K562 (cell line): Measurements from ENCODE around the gene IDUA. TPM values are rescaled to one million over a fixed set of nuclear protein-coding genes. Genes with fewer than 3 reads are reported as not detected.
A peak's percentile ranks its signal among the peaks of the same experiment; 100 is the strongest.

Experiments
- MGA ChIP-seq: fragments of 450-650 bp; IDR thresholded peaks from 2 replicates; pipeline ENCODE4 v1.6.1; 2016; ENCODE audit warnings: mild to moderate bottlenecking, moderate library complexity
- SMAD4 ChIP-seq: fragments of 250-450 bp; sonication (Bioruptor Pico); conservative IDR thresholded peaks from 2 replicates; pipeline ENCODE4 v1.8.0; 2021; ENCODE audit warnings: inconsistent platforms, mild to moderate bottlenecking, moderate library complexity
- polyA plus RNA-seq, 8 experiments: library from polyadenylated mRNA; depleted of rRNA in 4 of 8; stranded (reverse) in 5 of 8; unstranded in 3 of 8; fragments of >200 nt; fragmentation: Nextera tagmentation in 2 of 8; fragmentation: Illumina TruSeq in 1 of 8; extraction: Ambion mirVana in 2 of 8; extraction: Trizol in 1 of 8; gene quantifications; 2 replicates each; pipeline versions ENCODE4 v1.2.1 to v1.2.3, GENCODE V29; 2011 to 2014; ENCODE audit warnings: inconsistent platforms in 1 of 8, missing spikeins in 1 of 8
- total RNA-seq, 7 experiments: library from RNA; depleted of rRNA in 6 of 7; stranded (reverse); fragments of >200 nt in 6 of 7; fragmentation: Illumina TruSeq in 2 of 7; extraction: Trizol in 2 of 7; gene quantifications; 2 replicates each; pipeline versions ENCODE4 v1.2.1 to v1.2.3, GENCODE V29; 2011 to 2021; ENCODE audit warnings: low replicate concordance in 1 of 7

IDUA gene
- total and polyA plus RNA-seq, 9 of the 15 experiments (the other 6 are each of a cell fraction or from before 2014, with no cell fraction given), result 0.04 to 16.1 (median 1.2) TPM

- TF ChIP-seq MGA, result peak; percentile 77
- TF ChIP-seq SMAD4 (CRISPR knock-in tag), result peak; percentile 26; the same call in 1 of the 2 replicates
- TF ChIP-seq, all 486 proteins: peak for 32
Measured at GRCh38 chr4:1010395-1011021, 23.7 kb downstream of the IDUA start (continued).
